ENCODE measurements around the gene HELB.
"Not testable (repeated sequence)": the region's sequence is repeated elsewhere in the genome, so short reads cannot be mapped to it uniquely, and the experiment has no call there.

The HELB gene

DNA sequence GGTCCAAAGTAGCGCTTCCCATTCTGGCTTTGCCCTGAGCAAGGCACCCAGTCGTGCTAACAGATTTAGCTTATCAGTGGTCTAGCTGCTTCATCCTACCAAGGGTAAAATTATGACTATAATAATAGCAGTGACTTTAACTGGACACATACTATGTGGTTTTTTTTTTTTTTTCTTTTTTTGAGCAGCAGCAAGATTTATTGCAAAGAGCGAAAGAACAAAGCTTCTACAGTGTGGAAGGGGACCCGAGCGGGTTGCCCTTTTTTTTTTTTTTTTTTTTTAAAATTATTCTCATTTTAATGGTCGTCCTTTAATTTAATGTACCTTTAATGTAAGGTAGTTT is 505 bp downstream of the HELB start:
- DNase-seq (ENCODE audit: low read depth in 2 of 3, low spot score in 1 of 3), result no peak

GRCh38 chr12:66303316-66303804 is 1.1 kb downstream of the HELB start:
- DNase-seq (ENCODE audit: low read depth in 2 of 3, low spot score in 1 of 3), result not testable (repeated sequence)

DNA sequence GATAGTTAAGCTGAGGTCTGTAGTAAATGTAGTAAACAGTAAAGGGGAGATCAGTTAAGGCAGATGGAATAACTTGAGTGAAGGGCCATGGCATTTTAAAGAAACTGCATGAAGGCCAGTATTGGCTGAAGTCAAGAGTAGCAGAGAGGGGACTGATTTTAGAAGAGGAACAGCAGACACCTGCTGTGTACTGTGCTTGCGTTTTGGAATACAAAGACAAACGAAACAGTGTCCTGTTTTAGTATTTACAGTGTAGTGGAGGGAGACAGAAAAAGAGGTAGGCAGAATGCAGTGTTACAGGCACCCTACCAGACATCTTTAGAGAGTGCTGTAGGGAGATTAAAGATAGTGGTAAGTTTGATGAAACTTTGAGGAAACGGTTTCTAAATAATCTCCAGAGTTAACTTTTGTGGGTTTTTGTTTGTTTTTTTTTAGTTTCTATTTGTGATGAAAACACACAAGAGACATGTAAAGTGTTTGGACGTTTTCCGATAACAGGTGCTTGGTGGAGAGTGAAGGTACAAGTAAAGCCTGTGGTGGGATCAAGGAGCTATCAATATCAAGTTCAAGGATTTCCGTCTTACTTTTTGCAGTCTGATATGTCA is 2.1 kb downstream of the HELB start:
- DNase-seq (ENCODE audit: low read depth in 2 of 3, low spot score in 1 of 3), result no peak

DNA sequence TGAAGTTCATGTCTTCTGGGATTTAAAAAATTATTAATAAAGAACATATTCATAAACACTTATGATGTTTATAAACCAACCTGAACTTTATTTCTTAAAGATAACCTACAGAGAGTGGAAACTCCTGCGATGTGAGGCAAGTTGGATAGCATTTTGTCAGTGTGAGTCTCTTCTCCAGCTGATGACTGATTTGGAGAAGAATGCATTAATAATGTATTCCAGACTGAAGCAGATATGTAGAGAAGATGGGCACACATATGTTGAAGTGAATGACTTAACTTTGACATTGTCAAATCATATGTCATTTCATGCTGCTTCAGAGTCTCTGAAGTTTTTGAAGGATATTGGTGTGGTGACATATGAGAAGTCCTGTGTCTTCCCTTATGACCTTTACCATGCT is 7.3 kb downstream of the HELB start:
- DNase-seq (ENCODE audit: low read depth in 2 of 3, low spot score in 1 of 3), result no peak

DNA sequence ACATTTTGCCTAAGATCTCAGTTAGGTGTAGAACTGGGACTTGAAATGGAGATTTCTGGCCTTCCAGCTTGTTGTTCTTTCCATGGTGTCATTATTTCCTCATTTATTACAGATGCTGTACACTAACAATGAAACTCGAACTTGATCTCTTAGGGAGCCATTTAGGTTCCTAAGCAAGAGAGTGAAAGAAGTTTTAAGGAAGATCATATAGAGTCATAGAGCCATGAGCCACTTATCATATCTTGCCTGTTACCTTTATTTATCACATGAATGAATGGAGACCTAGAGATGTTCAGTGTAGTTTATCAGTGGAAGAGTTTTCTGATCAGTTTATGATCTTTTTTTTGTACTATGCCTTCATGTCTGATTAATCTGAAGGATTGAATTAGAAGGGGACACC is 9.9 kb downstream of the HELB start:
- DNase-seq (ENCODE audit: low read depth in 2 of 3, low spot score in 1 of 3), result no peak

DNA sequence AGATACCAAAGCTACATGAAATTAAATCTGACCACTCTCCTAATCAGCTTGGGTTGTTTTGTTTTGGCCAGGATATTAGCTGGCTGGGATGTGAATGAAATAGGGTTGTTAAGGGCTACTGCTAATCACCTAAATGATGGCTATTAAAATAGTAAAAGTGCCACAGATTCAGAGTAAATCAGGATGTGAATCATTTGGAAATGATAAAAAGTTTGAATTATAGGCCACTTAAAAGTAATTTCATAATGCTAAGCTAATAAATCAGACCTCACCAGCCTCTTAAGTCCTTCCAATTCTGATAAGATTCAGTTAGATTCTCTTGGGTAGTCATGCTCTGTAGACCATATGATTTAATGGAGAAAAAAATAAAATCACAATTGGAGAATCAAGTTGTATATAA is 12.0 kb downstream of the HELB start:
- no peak for DNase-seq (ENCODE audit: low read depth in 2 of 3, low spot score in 1 of 3)

DNA sequence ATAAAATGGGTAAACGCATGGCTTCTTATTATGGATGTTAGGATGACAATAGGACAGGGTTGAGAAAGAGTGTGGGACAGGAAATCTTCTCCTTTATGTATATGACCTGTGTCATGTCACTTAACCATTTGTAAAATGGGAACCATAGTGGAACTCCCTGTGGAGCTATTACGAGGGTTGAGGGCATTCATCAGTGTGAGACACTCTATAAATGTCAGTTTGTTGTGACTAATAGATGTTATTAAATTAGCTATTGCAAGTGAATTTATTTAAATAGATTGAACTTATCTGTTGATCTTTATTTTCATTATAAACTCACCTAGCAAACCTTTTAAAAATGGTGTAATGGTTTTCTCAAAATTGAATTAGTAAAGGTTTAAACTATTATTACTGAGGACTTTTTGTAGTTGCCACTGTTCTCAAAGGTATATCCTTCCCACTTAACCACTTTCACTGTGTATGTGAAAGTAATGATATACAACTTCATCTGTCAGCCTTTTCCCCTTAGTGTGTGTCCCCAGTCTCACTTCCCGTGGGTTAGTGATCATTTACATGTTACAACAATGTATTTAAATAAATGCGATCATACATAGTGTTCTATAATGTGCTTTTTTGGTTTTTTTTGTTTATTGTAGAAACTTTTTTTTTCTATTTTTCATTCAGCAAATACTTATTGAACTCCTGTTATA is 17.1 kb downstream of the HELB start:
- DNase-seq (ENCODE audit: low read depth in 2 of 3, low spot score in 1 of 3), result no peak

DNA sequence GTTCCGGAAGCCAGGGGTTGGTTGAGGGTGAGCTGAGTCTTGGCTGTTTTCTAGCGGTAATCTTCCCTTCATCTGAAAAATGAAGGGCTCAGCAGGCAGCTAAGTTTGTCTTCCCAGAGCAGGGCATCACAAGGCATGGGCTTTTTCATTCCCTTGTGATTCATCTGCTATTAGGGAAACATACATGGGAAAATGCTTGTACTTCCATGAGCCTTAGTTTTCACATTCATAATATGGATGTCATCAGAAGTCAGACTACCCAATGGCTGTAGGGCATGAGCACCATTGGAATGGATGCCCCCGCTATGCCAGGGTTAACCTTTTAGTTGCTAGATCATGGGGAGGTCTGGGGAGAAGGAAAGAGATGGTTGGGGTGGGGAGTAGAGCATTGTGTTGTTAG is 18.7 kb downstream of the HELB start:
- DNase-seq (ENCODE audit: low read depth in 2 of 3, low spot score in 1 of 3), result no peak

- no peak for DNase-seq (ENCODE audit: low read depth in 2 of 3, low spot score in 1 of 3)
Measured at GRCh38 chr12:66321435-66321834, 19.1 kb downstream of the HELB start.

GRCh38 chr12:66323017-66323416 is 20.7 kb downstream of the HELB start:
- no peak for DNase-seq (ENCODE audit: low read depth in 2 of 3, low spot score in 1 of 3)

GRCh38 chr12:66329941-66330340 is 27.6 kb downstream of the HELB start:
- no peak for DNase-seq (ENCODE audit: low read depth in 2 of 3, low spot score in 1 of 3)

GRCh38 chr12:66331016-66331415 is 28.7 kb downstream of the HELB start:
- no peak for DNase-seq (ENCODE audit: low read depth in 2 of 3, low spot score in 1 of 3)

DNA sequence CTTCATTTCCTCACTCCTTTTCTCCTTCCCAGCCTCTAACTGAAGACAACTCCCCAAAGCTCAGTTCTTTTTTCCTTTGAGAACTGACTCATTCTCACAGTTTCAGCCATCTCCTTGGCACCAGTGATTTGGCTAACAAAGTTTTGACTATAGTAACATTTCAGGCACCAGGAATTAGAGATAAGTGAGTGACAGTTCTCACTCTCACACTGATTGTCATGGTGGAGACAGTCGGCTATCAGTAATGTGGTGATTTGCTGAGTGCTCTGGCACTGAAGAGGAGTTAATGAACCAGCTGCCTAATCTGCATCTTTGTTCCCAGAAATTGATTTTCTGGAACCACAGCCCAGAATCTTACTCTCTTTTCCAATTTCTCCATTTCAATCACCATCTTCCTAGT is 29.5 kb downstream of the HELB start:
- no peak for DNase-seq (ENCODE audit: low read depth in 2 of 3, low spot score in 1 of 3)

GRCh38 chr12:66335746-66336145 is 33.5 kb downstream of the HELB start:
- DNase-seq (ENCODE audit: low read depth in 2 of 3, low spot score in 1 of 3), result no peak

DNA sequence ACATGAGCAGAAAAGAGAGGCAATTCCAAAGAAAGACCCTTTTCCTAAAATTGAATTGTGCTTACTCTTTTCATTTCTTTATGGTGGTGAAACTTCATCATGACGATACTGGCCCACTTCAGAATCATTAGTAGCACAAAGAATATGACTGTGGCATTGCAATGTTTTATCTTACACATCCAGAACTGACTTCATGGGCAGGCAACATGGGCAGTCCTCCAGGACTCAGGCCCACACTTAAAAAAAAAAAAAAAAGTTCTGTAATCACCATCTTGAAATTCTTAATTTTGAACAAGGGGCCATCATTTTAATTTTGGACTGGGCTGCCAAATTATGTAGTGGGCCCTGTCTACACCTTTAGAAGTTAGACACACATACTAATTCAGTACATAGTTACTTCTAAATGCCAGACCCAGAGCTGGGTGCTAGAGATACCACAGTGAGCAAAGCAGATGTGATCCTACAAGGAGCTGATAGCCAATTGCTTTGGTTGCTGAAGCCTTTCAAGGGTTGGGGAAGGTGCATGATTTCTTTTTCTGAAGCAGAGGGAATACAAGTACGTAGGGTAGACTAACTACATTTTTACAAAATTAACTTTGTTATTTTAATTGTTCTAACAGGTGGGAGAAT is 35.2 kb downstream of the HELB start:
- no peak for DNase-seq (ENCODE audit: low read depth in 2 of 3, low spot score in 1 of 3)

DNA sequence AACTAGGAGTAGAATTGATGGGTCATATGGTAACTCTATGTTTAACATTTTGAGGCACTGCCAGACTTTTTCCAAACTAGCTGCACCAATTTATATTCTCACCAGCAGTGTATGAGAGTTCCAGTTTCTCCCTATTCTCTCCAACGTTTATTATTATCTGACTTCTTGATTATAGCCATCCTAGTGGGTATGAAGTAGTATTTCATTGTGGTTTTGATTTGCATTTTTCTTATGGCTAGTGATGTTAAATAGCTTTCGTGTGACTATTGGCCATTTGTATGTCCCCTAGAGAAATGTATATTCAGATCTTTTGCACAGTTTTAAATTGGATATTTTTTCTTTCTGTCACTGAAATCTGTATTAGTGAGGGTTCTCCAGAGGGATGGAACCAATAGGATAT is 37.8 kb downstream of the HELB start:
- no peak for DNase-seq (ENCODE audit: low read depth in 2 of 3, low spot score in 1 of 3)

DNA sequence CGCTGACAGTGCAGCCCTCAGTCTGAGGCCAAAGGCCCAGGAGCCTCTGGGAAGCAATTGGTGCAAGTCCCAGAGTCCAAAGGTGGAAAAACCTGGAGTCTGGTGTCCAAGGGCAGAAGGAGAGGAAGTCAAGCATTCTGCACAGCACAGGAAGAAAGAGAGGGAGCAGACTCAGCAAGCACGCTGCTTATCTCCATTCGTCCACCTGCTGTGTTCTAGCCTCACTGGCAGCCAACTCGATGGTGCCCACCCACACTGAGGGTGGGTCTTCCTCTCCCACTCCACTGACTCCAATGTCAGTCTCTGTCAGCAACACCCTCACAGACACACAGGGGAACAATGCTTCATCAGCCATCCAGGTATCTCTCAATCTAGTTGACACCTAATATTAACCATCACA is 38.8 kb downstream of the HELB start:
- DNase-seq (ENCODE audit: low read depth in 2 of 3, low spot score in 1 of 3), result no peak

GRCh38 chr12:66345212-66345611 is 42.9 kb downstream of the HELB start:
- DNase-seq (ENCODE audit: low read depth in 2 of 3, low spot score in 1 of 3), result no peak

- DNase-seq (ENCODE audit: low read depth in 2 of 3, low spot score in 1 of 3), result no peak
Measured at GRCh38 chr12:66345956-66346355, 43.7 kb downstream of the HELB start.

DNA sequence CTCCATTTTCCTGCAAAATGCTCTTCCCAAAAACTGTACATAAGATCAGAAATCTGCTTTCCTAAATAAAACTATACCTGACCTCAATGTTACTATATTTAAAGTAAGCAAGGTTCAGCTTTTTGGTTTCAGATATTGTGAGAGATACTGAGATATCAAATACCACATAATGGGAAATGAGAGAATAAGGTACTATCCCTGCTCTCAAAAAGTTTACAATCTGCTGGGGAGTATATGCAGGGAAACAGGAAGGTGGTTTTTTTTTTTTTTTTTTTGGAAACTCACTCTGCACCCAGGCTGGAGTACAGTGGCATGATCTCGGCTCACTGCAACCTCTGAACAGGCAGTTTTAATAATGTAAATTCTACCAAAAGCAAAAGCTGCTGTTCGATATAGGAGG is 49.0 kb downstream of the HELB start:
- DNase-seq (ENCODE audit: low read depth in 2 of 3, low spot score in 1 of 3), result no peak

GRCh38 chr12:66352197-66352596 is 49.9 kb downstream of the HELB start:
- DNase-seq (ENCODE audit: low read depth in 2 of 3, low spot score in 1 of 3), result no peak

DNA sequence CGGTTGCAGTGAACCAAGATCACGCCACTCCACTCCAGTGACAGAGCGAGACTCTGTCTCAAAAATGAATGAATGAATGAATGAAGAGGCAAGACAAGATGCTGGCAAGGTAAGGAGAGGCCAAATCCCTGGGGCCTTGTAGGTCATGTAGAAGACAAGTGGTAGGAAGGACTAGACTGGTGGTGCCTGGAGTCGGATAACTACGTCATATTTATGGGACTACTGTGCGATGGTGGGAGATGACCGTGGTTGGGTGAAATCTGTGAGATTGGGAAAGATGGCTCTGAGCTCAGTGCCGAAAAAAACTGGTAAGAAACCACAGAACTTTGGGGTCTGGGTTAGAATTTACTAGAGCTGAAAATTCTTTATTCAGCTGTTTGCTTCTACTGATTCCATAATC is 50.6 kb downstream of the HELB start:
- no peak for DNase-seq (ENCODE audit: low read depth in 2 of 3, low spot score in 1 of 3)

DNA sequence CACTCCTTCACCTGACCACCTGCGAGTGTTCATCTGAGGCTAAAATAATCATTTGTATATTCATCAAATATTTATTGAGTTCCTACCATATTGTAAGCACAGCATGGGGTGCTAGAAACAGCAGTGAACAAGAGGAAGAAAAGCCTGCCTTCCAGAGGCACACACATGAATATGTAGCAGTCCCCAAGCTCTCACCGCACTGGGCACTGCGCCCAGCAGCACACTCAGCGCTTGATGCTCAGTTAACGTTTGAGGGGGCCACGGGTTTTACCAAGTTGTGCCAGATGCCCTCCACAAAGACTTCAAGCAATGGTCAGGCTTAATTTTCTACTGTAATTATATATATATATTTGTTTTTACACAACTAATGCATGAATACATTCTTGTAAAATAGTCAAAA is 52.0 kb downstream of the HELB start:
- no peak for DNase-seq (ENCODE audit: low read depth in 2 of 3, low spot score in 1 of 3)

Data from stimulated activated CD4-positive, alpha-beta T cell treated with anti-CD3 and anti-CD28 coated beads, Interleukin-12 subunit alpha, Interleukin-12 subunit beta, amount 100 ng/mL, for 48 hours (primary cell).